PC-3 (cell line): ENCODE measurements around the gene PLG. TPM values are rescaled to one million over a fixed set of nuclear protein-coding genes. Genes with fewer than 3 reads are reported as not detected.

ENCODE experiments used
- ATAC-seq: fragments of 200-7000 bp; cut with Tn5 transposase; 2 replicates; pipeline ENCODE4 v1.9.1; 2020; ENCODE audit warnings: mild to moderate bottlenecking, moderate library complexity
- BruUV-seq: library from RNA; stranded (reverse); fragments of 400-500 nt; replicated peaks from 2 replicates; lab custom pipeline; 2021; lab: Mats Ljungman, UMichigan
- CTCF ChIA-PET: fragments of 300-600 bp; sonication (Branson Sonifier 250); formaldehyde crosslinking; loops from one replicate; lab custom pipeline; 2022; ENCODE audit warnings: antibody characterized with exemption; lab: Charles Lee
- POLR2A ChIA-PET: fragments of 300-600 bp; sonication (Branson Sonifier 250); formaldehyde crosslinking; loops from one replicate; lab custom pipeline; 2022; ENCODE audit warnings: antibody characterized with exemption; ENCODE audit not compliant: unreplicated experiment; lab: Charles Lee
- DNase-seq: peaks from one replicate; pipeline ENCODE4 v3.0.0-alpha.2; 2015
- H2AFZ ChIP-seq: fragments of 300-600 bp; sonication (generic); 2 replicates; pipeline ENCODE4 v1.6.0; 2016; ENCODE audit warnings: antibody characterized with exemption, low read length
- H3F3A ChIP-seq: fragments of 300-600 bp; sonication (generic); one replicate; pipeline ENCODE4 v1.6.0; 2017; ENCODE audit warnings: antibody characterized with exemption, low read length, control low read depth, mild to moderate bottlenecking; ENCODE audit not compliant: unreplicated experiment
- H3K27ac ChIP-seq: fragments of 300-600 bp; sonication (generic); 2 replicates; pipeline ENCODE4 v1.5.1; 2016; ENCODE audit warnings: mild to moderate bottlenecking, low read length
- H3K27me3 ChIP-seq: fragments of 300-600 bp; sonication (generic); 2 replicates; pipeline ENCODE4 v1.6.1; 2016; ENCODE audit warnings: low read length, mixed read lengths
- H3K36me3 ChIP-seq: fragments of 300-600 bp; sonication (generic); 2 replicates; pipeline ENCODE4 v1.6.1; 2016; ENCODE audit warnings: low read depth, mixed run types, low read length, mixed read lengths
- H3K4me1 ChIP-seq: fragments of 300-600 bp; sonication (generic); 2 replicates; pipeline ENCODE4 v1.5.1; 2016; ENCODE audit warnings: low read length; ENCODE audit not compliant: insufficient read depth
- H3K4me2 ChIP-seq: fragments of 300-600 bp; sonication (generic); 2 replicates; pipeline ENCODE4 v1.6.0; 2016; ENCODE audit warnings: low read length
- H3K4me3 ChIP-seq: fragments of 300-600 bp; sonication (generic); 2 replicates; pipeline ENCODE4 v1.5.1; 2016; ENCODE audit warnings: mild to moderate bottlenecking, low read length, mixed read lengths
- H3K79me2 ChIP-seq: fragments of 300-600 bp; sonication (generic); 2 replicates; pipeline ENCODE4 v1.6.1; 2017; ENCODE audit warnings: low read length, mixed read lengths
- H3K9ac ChIP-seq: fragments of 300-600 bp; sonication (generic); 2 replicates; pipeline ENCODE4 v1.6.0; 2016; ENCODE audit warnings: mild to moderate bottlenecking, low read length
- H3K9me2 ChIP-seq: fragments of 300-600 bp; sonication (generic); replicated peaks from 2 replicates; pipeline ENCODE4 v1.6.1; 2016; ENCODE audit warnings: mixed run types, low read length, mixed read lengths
- H3K9me3 ChIP-seq: fragments of 300-600 bp; sonication (generic); 2 replicates; pipeline ENCODE4 v1.6.1; 2016; ENCODE audit warnings: low read length, mixed read lengths
- H4K20me1 ChIP-seq: fragments of 300-600 bp; sonication (generic); 2 replicates; pipeline ENCODE4 v1.6.1; 2016; ENCODE audit warnings: low read length, mixed read lengths
- CTCF ChIP-seq: fragments of 300-600 bp; sonication (generic); conservative IDR thresholded peaks from 2 replicates; pipeline ENCODE4 v1.5.1; 2017; ENCODE audit warnings: antibody characterized with exemption, low read depth, mild to moderate bottlenecking, low read length
- EZH2 ChIP-seq: fragments of 300-600 bp; sonication (generic); IDR thresholded peaks from one replicate; pipeline ENCODE4 v1.6.1; 2017; ENCODE audit warnings: antibody characterized with exemption, mild to moderate bottlenecking, low read length; ENCODE audit not compliant: unreplicated experiment
- EZH2phosphoT487 ChIP-seq: fragments of 300-600 bp; sonication (generic); IDR thresholded peaks from 2 replicates; pipeline ENCODE4 v1.6.1; 2018; ENCODE audit warnings: mild to moderate bottlenecking, antibody characterized with exemption, low read length, borderline replicate concordance
- intact Hi-C: fragments of 100-400 bp; cut with micrococcal nuclease; formaldehyde crosslinking; loops from 2 replicates; pipeline ENCODE4 v1.9.0; 2023
- total RNA-seq: library from RNA; depleted of rRNA; stranded (reverse); fragments of >200 nt; gene quantifications from 2 replicates; pipeline ENCODE4 v1.2.3, GENCODE V29; 2014

Gene PLG
- total RNA-seq, 1 experiment from 2014 or later = not detected

DNA sequence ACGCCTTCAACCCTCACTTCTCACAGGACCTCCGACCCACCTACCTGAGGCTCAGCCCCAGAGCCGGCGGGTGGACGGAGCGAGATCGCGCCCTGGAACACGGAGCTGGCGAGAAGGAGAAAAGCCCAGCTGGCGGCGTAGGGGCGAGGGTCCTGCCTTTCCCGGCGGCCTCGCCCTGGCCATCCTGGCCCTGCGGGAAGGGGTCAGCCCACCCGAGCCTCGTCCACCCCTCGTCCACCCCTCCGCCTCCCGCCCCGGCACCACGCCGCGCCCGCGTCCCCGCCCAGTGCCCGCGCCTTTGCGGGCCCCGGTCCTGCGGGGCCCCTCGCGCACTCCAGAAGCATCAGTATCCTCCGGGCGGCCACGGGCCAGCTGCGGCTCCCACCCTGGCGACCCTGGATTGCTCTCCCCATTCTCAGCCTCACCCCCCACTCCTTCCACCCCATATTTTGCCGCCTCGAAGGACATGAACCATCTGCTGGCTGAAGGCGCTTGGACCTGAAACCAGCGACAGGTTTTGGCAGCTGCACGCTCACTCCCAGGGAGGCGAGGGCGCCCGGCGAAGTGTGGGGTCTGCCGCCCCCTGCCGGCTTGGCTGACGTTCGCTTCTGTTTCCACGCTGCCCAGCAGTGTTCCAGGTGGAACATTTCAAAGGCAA lies 65.1 kb downstream of the PLG start:
- CTCF ChIA-PET = no interaction called here
- ATAC-seq (peak; percentile 59; the same call in 1 of the 2 replicates), DNase-seq (peak; percentile 15)
- no peak overlapping the region for H3K4me3 ChIP-seq
- BruUV-seq = no TSS peak
- no peak overlapping the region for H3K4me2 ChIP-seq
- H3K9me3 ChIP-seq = no peaks in the 10 kb centered on the region
- no peaks in the 10 kb centered on the region for H3K9me2 ChIP-seq
- intact Hi-C loops = no loop called here
- TF ChIP-seq EZH2 = no peak
- TF ChIP-seq CTCF = peak; percentile 50; the same call in 1 of the 2 replicates
- no peak for TF ChIP-seq EZH2phosphoT487
- H3K27me3 ChIP-seq = no peaks in the 10 kb centered on the region
- H4K20me1 ChIP-seq = no peaks in the 10 kb centered on the region
- H3F3A ChIP-seq = no peaks in the 10 kb centered on the region
- no peak overlapping the region for H3K27ac ChIP-seq
- H3K4me1 ChIP-seq = no peaks in the 10 kb centered on the region
- POLR2A ChIA-PET = no interaction called here
- no peak overlapping the region for H2AFZ ChIP-seq
- H3K36me3 ChIP-seq = no peaks in the 10 kb centered on the region
- H3K79me2 ChIP-seq = no peaks in the 10 kb centered on the region
- no peak overlapping the region for H3K9ac ChIP-seq

GRCh38 chr6:160767647-160768019 lies 65.6 kb downstream of the PLG start:
- Histone ChIP-seq H2AFZ (no peak overlapping the region), H3K27me3 (no peaks in the 10 kb centered on the region), H3F3A (no peaks in the 10 kb centered on the region), H3K9ac (no peak overlapping the region), H3K79me2 (no peaks in the 10 kb centered on the region), H3K4me2 (no peak overlapping the region), H3K4me1 (no peaks in the 10 kb centered on the region), H3K4me3 (no peak overlapping the region), H3K9me3 (no peaks in the 10 kb centered on the region), H3K36me3 (no peaks in the 10 kb centered on the region), H4K20me1 (no peaks in the 10 kb centered on the region), H3K27ac (no peak overlapping the region), H3K9me2 (no peaks in the 10 kb centered on the region)
- DNase-seq (no peak), ATAC-seq (no peak)
- ChIA-PET POLR2A (no interaction called here), CTCF (no interaction called here)
- BruUV-seq = no TSS peak
- no peak for TF ChIP-seq CTCF
- TF ChIP-seq EZH2 = no peak
- TF ChIP-seq EZH2phosphoT487 = no peak
- intact Hi-C loops = no loop called here

DNA sequence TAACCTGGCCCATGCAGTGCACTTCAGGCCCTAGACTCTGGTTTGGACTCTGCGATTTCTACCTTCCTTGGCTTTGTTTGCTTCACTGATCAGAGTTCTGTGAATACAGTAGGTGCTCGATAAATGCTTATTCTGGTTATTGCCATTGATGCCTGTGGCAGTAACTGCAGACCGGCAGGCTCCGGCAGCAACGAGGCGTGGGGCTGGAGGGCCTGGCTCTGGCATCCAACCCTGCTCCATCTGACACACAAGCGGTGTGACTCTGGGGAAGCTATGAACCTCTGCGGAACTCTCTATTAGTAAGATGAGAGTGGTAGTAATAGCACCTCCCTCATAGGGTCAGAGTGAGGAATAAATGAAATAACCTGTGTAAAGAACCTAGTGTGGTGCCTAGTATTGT lies 66.1 kb downstream of the PLG start:
- Histone ChIP-seq H3K9me2 (no peaks in the 10 kb centered on the region), H3K27me3 (no peaks in the 10 kb centered on the region), H3K4me1 (no peaks in the 10 kb centered on the region), H3F3A (no peaks in the 10 kb centered on the region), H3K9me3 (no peaks in the 10 kb centered on the region), H3K36me3 (no peaks in the 10 kb centered on the region), H4K20me1 (no peaks in the 10 kb centered on the region), H3K4me2 (no peak overlapping the region), H3K79me2 (no peaks in the 10 kb centered on the region), H2AFZ (no peak overlapping the region), H3K4me3 (no peak overlapping the region), H3K27ac (no peak overlapping the region), H3K9ac (no peak overlapping the region)
- ATAC-seq = no peak
- ChIA-PET POLR2A (no interaction called here), CTCF (no interaction called here)
- DNase-seq = no peak
- BruUV-seq = no TSS peak
- intact Hi-C loops = no loop called here
- no peak for TF ChIP-seq CTCF
- no peak for TF ChIP-seq EZH2
- no peak for TF ChIP-seq EZH2phosphoT487
